Spleen (tissue), 7 donors: ENCODE measurements around the gene MDH1B.

Experiments
- CTCF ChIP-seq, 11 experiments: fragments of 200-600 bp in 7 of 11; fragments of 450-650 bp in 4 of 11; sonication (generic) in 4 of 11; IDR thresholded peaks in 8 of 11; conservative IDR thresholded peaks in 3 of 11; 1 replicate in 7 of 11; 2 replicates in 4 of 11; pipeline versions ENCODE4 v1.4.0 to v1.8.0; 2016 to 2021; ENCODE audit warnings: antibody characterized with exemption in 11 of 11, inconsistent platforms in 4 of 11, mild to moderate bottlenecking in 1 of 11
- POLR2AphosphoS5 ChIP-seq, 3 donors: sonication (generic); formaldehyde crosslinking; IDR thresholded peaks; one replicate each; pipeline ENCODE4 v1.5.1; 2017; ENCODE audit warnings: antibody characterized with exemption in 3 of 3
- donor health status: DM: no; HTN: no; CAD: no; lungs with moderate emphysema.
- donor health status: DM: no; HTN: no; CAD: no.
- donor health status: DM: no; HTN: no; CAD: no.

GRCh38 chr2:206805887-206806607 lies 40.9 kb upstream of the MDH1B start:
- no peak for TF ChIP-seq CTCF (IDR thresholded peaks at IDR 0.05 in 8 of 11, conservative IDR thresholded peaks at IDR 0.05 in 3 of 11)
- no peak for TF ChIP-seq POLR2AphosphoS5 (IDR thresholded peaks at IDR 0.05)
